PC-3 (cell line): ENCODE results near the gene TSPAN16. TPM values are rescaled to one million over a fixed set of nuclear protein-coding genes. Genes with fewer than 3 reads are reported as not detected.

Experiments
- ATAC-seq: fragments of 200-7000 bp; cut with Tn5 transposase; 2 replicates; pipeline ENCODE4 v1.9.1; 2020; ENCODE audit warnings: mild to moderate bottlenecking, moderate library complexity
- BruUV-seq: library from RNA; stranded (reverse); fragments of 400-500 nt; replicated peaks from 2 replicates; lab custom pipeline; 2021; lab: Mats Ljungman, UMichigan
- CTCF ChIA-PET: fragments of 300-600 bp; sonication (Branson Sonifier 250); formaldehyde crosslinking; loops from one replicate; lab custom pipeline; 2022; ENCODE audit warnings: antibody characterized with exemption; lab: Charles Lee
- POLR2A ChIA-PET: fragments of 300-600 bp; sonication (Branson Sonifier 250); formaldehyde crosslinking; loops from one replicate; lab custom pipeline; 2022; ENCODE audit warnings: antibody characterized with exemption; ENCODE audit not compliant: unreplicated experiment; lab: Charles Lee
- DNase-seq: peaks from one replicate; pipeline ENCODE4 v3.0.0-alpha.2; 2015
- H2AFZ ChIP-seq: fragments of 300-600 bp; sonication (generic); 2 replicates; pipeline ENCODE4 v1.6.0; 2016; ENCODE audit warnings: antibody characterized with exemption, low read length
- H3F3A ChIP-seq: fragments of 300-600 bp; sonication (generic); one replicate; pipeline ENCODE4 v1.6.0; 2017; ENCODE audit warnings: antibody characterized with exemption, low read length, control low read depth, mild to moderate bottlenecking; ENCODE audit not compliant: unreplicated experiment
- H3K27ac ChIP-seq: fragments of 300-600 bp; sonication (generic); 2 replicates; pipeline ENCODE4 v1.5.1; 2016; ENCODE audit warnings: mild to moderate bottlenecking, low read length
- H3K27me3 ChIP-seq: fragments of 300-600 bp; sonication (generic); 2 replicates; pipeline ENCODE4 v1.6.1; 2016; ENCODE audit warnings: low read length, mixed read lengths
- H3K36me3 ChIP-seq: fragments of 300-600 bp; sonication (generic); 2 replicates; pipeline ENCODE4 v1.6.1; 2016; ENCODE audit warnings: low read depth, mixed run types, low read length, mixed read lengths
- H3K4me1 ChIP-seq: fragments of 300-600 bp; sonication (generic); 2 replicates; pipeline ENCODE4 v1.5.1; 2016; ENCODE audit warnings: low read length; ENCODE audit not compliant: insufficient read depth
- H3K4me2 ChIP-seq: fragments of 300-600 bp; sonication (generic); 2 replicates; pipeline ENCODE4 v1.6.0; 2016; ENCODE audit warnings: low read length
- H3K4me3 ChIP-seq: fragments of 300-600 bp; sonication (generic); 2 replicates; pipeline ENCODE4 v1.5.1; 2016; ENCODE audit warnings: mild to moderate bottlenecking, low read length, mixed read lengths
- H3K79me2 ChIP-seq: fragments of 300-600 bp; sonication (generic); 2 replicates; pipeline ENCODE4 v1.6.1; 2017; ENCODE audit warnings: low read length, mixed read lengths
- H3K9ac ChIP-seq: fragments of 300-600 bp; sonication (generic); 2 replicates; pipeline ENCODE4 v1.6.0; 2016; ENCODE audit warnings: mild to moderate bottlenecking, low read length
- H3K9me2 ChIP-seq: fragments of 300-600 bp; sonication (generic); replicated peaks from 2 replicates; pipeline ENCODE4 v1.6.1; 2016; ENCODE audit warnings: mixed run types, low read length, mixed read lengths
- H3K9me3 ChIP-seq: fragments of 300-600 bp; sonication (generic); 2 replicates; pipeline ENCODE4 v1.6.1; 2016; ENCODE audit warnings: low read length, mixed read lengths
- H4K20me1 ChIP-seq: fragments of 300-600 bp; sonication (generic); 2 replicates; pipeline ENCODE4 v1.6.1; 2016; ENCODE audit warnings: low read length, mixed read lengths
- CTCF ChIP-seq: fragments of 300-600 bp; sonication (generic); conservative IDR thresholded peaks from 2 replicates; pipeline ENCODE4 v1.5.1; 2017; ENCODE audit warnings: antibody characterized with exemption, low read depth, mild to moderate bottlenecking, low read length
- EZH2 ChIP-seq: fragments of 300-600 bp; sonication (generic); IDR thresholded peaks from one replicate; pipeline ENCODE4 v1.6.1; 2017; ENCODE audit warnings: antibody characterized with exemption, mild to moderate bottlenecking, low read length; ENCODE audit not compliant: unreplicated experiment
- EZH2phosphoT487 ChIP-seq: fragments of 300-600 bp; sonication (generic); IDR thresholded peaks from 2 replicates; pipeline ENCODE4 v1.6.1; 2018; ENCODE audit warnings: mild to moderate bottlenecking, antibody characterized with exemption, low read length, borderline replicate concordance
- intact Hi-C: fragments of 100-400 bp; cut with micrococcal nuclease; formaldehyde crosslinking; loops from 2 replicates; pipeline ENCODE4 v1.9.0; 2023
- total RNA-seq: library from RNA; depleted of rRNA; stranded (reverse); fragments of >200 nt; gene quantifications from 2 replicates; pipeline ENCODE4 v1.2.3, GENCODE V29; 2014

Gene TSPAN16
- total RNA-seq, 1 experiment from 2014 or later = not detected

- no peak for TF ChIP-seq EZH2phosphoT487
- TF ChIP-seq CTCF = no peak
- no peak for TF ChIP-seq EZH2
- Histone ChIP-seq H3K4me2 (no peak overlapping the region), H3F3A (no peaks in the 10 kb centered on the region), H3K4me1 (no peaks in the 10 kb centered on the region), H3K79me2 (no peaks in the 10 kb centered on the region), H3K4me3 (no peak overlapping the region), H3K9me2 (no peaks in the 10 kb centered on the region), H3K36me3 (peaks cover 12% of the 10 kb centered on the region), H3K27me3 (no peaks in the 10 kb centered on the region), H4K20me1 (no peaks in the 10 kb centered on the region), H3K9ac (no peak overlapping the region), H3K27ac (no peak overlapping the region), H3K9me3 (no peaks in the 10 kb centered on the region), H2AFZ (no peak overlapping the region)
- DNase-seq (no peak), ATAC-seq (no peak)
- POLR2A ChIA-PET = interaction anchor here (0.6 kb wide), 1 partner anchor 233 kb away, joined by 3 read pairs; the partner anchor contains the start of gene ELOF1
- intact Hi-C loops = no loop called here
- no TSS peak for BruUV-seq
- CTCF ChIA-PET = no interaction called here
These were observed 29.6 kb downstream of the TSPAN16 start for GRCh38 chr19:11325544-11325943.

- no TSS peak for BruUV-seq
- POLR2A ChIA-PET = interaction anchor here (0.6 kb wide), 1 partner anchor 666 kb away, joined by 3 read pairs; no protein-coding TSS in a partner anchor
- H3K9ac ChIP-seq = no peak overlapping the region
- no peak overlapping the region for H3K4me2 ChIP-seq
- no peaks in the 10 kb centered on the region for H3K4me1 ChIP-seq
- H3K27ac ChIP-seq = no peak overlapping the region
- H4K20me1 ChIP-seq = no peaks in the 10 kb centered on the region
- H3F3A ChIP-seq = peaks cover 4% of the 10 kb centered on the region
- no peak for DNase-seq
- CTCF ChIA-PET = no interaction called here
- no peaks in the 10 kb centered on the region for H3K79me2 ChIP-seq
- intact Hi-C loops = no loop called here
- no peaks in the 10 kb centered on the region for H3K9me2 ChIP-seq
- TF ChIP-seq CTCF (no peak), EZH2 (no peak), EZH2phosphoT487 (no peak)
- H3K27me3 ChIP-seq = no peaks in the 10 kb centered on the region
- no peak for ATAC-seq
- H3K4me3 ChIP-seq = no peak overlapping the region
- no peak overlapping the region for H2AFZ ChIP-seq
- H3K36me3 ChIP-seq = peaks cover 24% of the 10 kb centered on the region
- H3K9me3 ChIP-seq = no peaks in the 10 kb centered on the region
These were observed 34.2 kb downstream of the TSPAN16 start for GRCh38 chr19:11330127-11330526.

GRCh38 chr19:11331502-11331901, 35.5 kb downstream of the TSPAN16 start:
- ChIA-PET CTCF (interaction anchor here (0.7 kb wide), 1 partner anchor 53 kb away, joined by 7 read pairs; the partner anchor contains the start of gene EPOR), POLR2A (no interaction called here)
- no peak for DNase-seq
- Histone ChIP-seq H3K4me2 (no peak overlapping the region), H3K4me1 (no peaks in the 10 kb centered on the region), H3K79me2 (no peaks in the 10 kb centered on the region), H3F3A (peaks cover 4% of the 10 kb centered on the region), H3K27ac (no peak overlapping the region), H3K9me3 (no peaks in the 10 kb centered on the region), H3K36me3 (peaks cover 35% of the 10 kb centered on the region), H3K9ac (no peak overlapping the region), H2AFZ (no peak overlapping the region), H3K9me2 (no peaks in the 10 kb centered on the region), H3K27me3 (no peaks in the 10 kb centered on the region), H3K4me3 (no peak overlapping the region), H4K20me1 (no peaks in the 10 kb centered on the region)
- intact Hi-C loops = no loop called here
- ATAC-seq = no peak
- TF ChIP-seq CTCF = no peak
- TF ChIP-seq EZH2phosphoT487 = no peak
- no peak for TF ChIP-seq EZH2
- no TSS peak for BruUV-seq
